ENCODE measurements around the gene BRINP3. TPM values are rescaled to one million over a fixed set of nuclear protein-coding genes. Genes with fewer than 3 reads are reported as not detected.

Gene BRINP3
- polyA plus RNA-seq, 1 donor from 2014 or later: 7.7 TPM

DNA sequence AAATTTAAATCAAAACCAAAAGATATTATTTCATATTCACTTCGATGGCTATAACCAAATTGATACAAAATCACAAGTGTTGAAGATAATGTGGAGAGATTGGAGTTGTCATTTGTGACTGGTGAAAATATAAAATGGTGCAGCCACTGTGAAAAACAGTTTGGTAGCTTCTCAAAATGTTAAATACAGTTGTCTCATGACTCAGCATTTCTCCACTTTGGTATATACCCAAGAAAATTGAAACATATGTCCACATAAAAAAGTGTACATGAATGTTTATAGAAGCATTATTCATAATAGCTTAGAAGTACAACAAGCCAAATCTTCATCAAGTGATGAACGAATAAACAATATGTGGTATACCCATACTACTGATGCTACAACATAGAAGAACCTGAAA is 318.5 kb downstream of the BRINP3 start:
- Histone ChIP-seq H3K9me2 (ENCODE audit: insufficient read depth, low read length) (no peaks in the 10 kb centered on the region), H3K9ac (ENCODE audit: low read length) (no peak overlapping the region)
- TF ChIP-seq RAD21 (conservative IDR thresholded peaks at IDR 0.05): no peak
- TF ChIP-seq EZH2 (IDR thresholded peaks at IDR 0.05; ENCODE audit: borderline replicate concordance, insufficient read depth, low read length, poor library complexity, severe bottlenecking): no peak
- TF ChIP-seq MXI1 (conservative IDR thresholded peaks at IDR 0.05; ENCODE audit: poor library complexity, severe bottlenecking): no peak
- TF ChIP-seq, protein P1, sequence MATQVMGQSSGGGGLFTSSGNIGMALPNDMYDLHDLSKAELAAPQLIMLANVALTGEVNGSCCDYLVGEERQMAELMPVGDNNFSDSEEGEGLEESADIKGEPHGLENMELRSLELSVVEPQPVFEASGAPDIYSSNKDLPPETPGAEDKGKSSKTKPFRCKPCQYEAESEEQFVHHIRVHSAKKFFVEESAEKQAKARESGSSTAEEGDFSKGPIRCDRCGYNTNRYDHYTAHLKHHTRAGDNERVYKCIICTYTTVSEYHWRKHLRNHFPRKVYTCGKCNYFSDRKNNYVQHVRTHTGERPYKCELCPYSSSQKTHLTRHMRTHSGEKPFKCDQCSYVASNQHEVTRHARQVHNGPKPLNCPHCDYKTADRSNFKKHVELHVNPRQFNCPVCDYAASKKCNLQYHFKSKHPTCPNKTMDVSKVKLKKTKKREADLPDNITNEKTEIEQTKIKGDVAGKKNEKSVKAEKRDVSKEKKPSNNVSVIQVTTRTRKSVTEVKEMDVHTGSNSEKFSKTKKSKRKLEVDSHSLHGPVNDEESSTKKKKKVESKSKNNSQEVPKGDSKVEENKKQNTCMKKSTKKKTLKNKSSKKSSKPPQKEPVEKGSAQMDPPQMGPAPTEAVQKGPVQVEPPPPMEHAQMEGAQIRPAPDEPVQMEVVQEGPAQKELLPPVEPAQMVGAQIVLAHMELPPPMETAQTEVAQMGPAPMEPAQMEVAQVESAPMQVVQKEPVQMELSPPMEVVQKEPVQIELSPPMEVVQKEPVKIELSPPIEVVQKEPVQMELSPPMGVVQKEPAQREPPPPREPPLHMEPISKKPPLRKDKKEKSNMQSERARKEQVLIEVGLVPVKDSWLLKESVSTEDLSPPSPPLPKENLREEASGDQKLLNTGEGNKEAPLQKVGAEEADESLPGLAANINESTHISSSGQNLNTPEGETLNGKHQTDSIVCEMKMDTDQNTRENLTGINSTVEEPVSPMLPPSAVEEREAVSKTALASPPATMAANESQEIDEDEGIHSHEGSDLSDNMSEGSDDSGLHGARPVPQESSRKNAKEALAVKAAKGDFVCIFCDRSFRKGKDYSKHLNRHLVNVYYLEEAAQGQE (IDR thresholded peaks at IDR 0.05; ENCODE audit: borderline replicate concordance): no peak
- no peak for TF ChIP-seq EP300 (conservative IDR thresholded peaks at IDR 0.05; ENCODE audit: poor library complexity, severe bottlenecking)
- TF ChIP-seq POLR2AphosphoS5 (IDR thresholded peaks at IDR 0.05): no peak
- TF ChIP-seq TAF1 (IDR thresholded peaks at IDR 0.05; ENCODE audit: low read depth): no peak
- no peak for TF ChIP-seq SMC3 (conservative IDR thresholded peaks at IDR 0.05; ENCODE audit: poor library complexity)

DNA sequence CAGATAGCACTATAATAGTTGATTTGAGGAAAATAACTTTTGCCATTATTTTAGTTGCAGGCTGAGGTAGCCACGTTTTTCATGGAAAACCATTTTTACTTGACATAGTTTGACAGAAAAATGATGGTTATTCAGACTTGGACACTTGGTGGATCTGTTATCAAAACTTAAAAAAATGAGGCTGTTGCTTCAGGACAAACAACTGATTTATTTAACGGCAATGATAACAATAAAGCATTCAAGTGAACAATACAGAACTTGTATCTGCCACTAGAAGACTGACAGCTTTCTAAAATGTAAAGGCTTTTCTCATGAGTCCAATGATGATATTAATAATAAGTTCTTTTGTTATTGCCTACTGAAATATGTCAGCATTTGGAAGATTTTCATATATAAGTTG is 322.9 kb downstream of the BRINP3 start:
- Histone ChIP-seq H3K9me3 (ENCODE audit: low read length) (no peaks in the 10 kb centered on the region), H3F3A (ENCODE audit: insufficient read depth, low read length, poor library complexity, severe bottlenecking) (no peaks in the 10 kb centered on the region), H2AFZ (ENCODE audit: low read depth, low read length) (no peak overlapping the region), H3K4me3 (ENCODE audit: low read length) (no peak overlapping the region), H3K79me2 (replicated peaks; ENCODE audit: insufficient read depth, low read length) (no peaks in the 10 kb centered on the region), H3K9me2 (ENCODE audit: insufficient read depth, low read length) (no peaks in the 10 kb centered on the region), H3K36me3 (ENCODE audit: insufficient read depth, low read length) (no peaks in the 10 kb centered on the region), H3K4me2 (ENCODE audit: low read length) (no peak overlapping the region), H4K20me1 (ENCODE audit: insufficient read depth) (no peaks in the 10 kb centered on the region), H3K27me3 (ENCODE audit: insufficient read depth, low read depth, low read length) (no peaks in the 10 kb centered on the region), H3K9ac (ENCODE audit: low read length) (no peak overlapping the region), H3K27ac (ENCODE audit: low read length) (no peak overlapping the region)
- TF ChIP-seq, protein P2, sequence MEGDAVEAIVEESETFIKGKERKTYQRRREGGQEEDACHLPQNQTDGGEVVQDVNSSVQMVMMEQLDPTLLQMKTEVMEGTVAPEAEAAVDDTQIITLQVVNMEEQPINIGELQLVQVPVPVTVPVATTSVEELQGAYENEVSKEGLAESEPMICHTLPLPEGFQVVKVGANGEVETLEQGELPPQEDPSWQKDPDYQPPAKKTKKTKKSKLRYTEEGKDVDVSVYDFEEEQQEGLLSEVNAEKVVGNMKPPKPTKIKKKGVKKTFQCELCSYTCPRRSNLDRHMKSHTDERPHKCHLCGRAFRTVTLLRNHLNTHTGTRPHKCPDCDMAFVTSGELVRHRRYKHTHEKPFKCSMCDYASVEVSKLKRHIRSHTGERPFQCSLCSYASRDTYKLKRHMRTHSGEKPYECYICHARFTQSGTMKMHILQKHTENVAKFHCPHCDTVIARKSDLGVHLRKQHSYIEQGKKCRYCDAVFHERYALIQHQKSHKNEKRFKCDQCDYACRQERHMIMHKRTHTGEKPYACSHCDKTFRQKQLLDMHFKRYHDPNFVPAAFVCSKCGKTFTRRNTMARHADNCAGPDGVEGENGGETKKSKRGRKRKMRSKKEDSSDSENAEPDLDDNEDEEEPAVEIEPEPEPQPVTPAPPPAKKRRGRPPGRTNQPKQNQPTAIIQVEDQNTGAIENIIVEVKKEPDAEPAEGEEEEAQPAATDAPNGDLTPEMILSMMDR (IDR thresholded peaks at IDR 0.05; ENCODE audit: poor library complexity, severe bottlenecking): no peak
- TF ChIP-seq POLR2AphosphoS5 (IDR thresholded peaks at IDR 0.05) (no peak), SMC3 (conservative IDR thresholded peaks at IDR 0.05; ENCODE audit: poor library complexity) (no peak), TAF1 (IDR thresholded peaks at IDR 0.05; ENCODE audit: low read depth) (no peak), MXI1 (conservative IDR thresholded peaks at IDR 0.05; ENCODE audit: poor library complexity, severe bottlenecking) (no peak), RAD21 (conservative IDR thresholded peaks at IDR 0.05) (no peak)

More for the DNA sequence above, 318.5 kb downstream of the BRINP3 start:
- no peaks in the 10 kb centered on the region for H3K36me3 ChIP-seq (ENCODE audit: insufficient read depth, low read length)
- no peaks in the 10 kb centered on the region for H3F3A ChIP-seq (ENCODE audit: insufficient read depth, low read length, poor library complexity, severe bottlenecking)
- H3K79me2 ChIP-seq (replicated peaks; ENCODE audit: insufficient read depth, low read length): no peaks in the 10 kb centered on the region
- H3K27ac ChIP-seq (ENCODE audit: low read length): no peak overlapping the region
- no peaks in the 10 kb centered on the region for H3K27me3 ChIP-seq (ENCODE audit: insufficient read depth, low read depth, low read length)
- H4K20me1 ChIP-seq (ENCODE audit: insufficient read depth): no peaks in the 10 kb centered on the region
- no peak overlapping the region for H3K4me3 ChIP-seq (ENCODE audit: low read length)
- no peak overlapping the region for H2AFZ ChIP-seq (ENCODE audit: low read depth, low read length)
- no peaks in the 10 kb centered on the region for H3K9me3 ChIP-seq (ENCODE audit: low read length)
- no peak overlapping the region for H3K4me2 ChIP-seq (ENCODE audit: low read length)
